GM12878 (cell line): ENCODE data around the gene FAM229B. TPM values are rescaled to one million over a fixed set of nuclear protein-coding genes. Genes with fewer than 3 reads are reported as not detected.
A peak's percentile ranks its signal among the peaks of the same experiment; 100 is the strongest.

ENCODE experiments used
- ATAC-seq: fragments of 200-7000 bp; cut with Tn5 transposase; 3 replicates; pipeline ENCODE4 v1.9.1; 2020; ENCODE audit warnings: mild to moderate bottlenecking, moderate library complexity
- BruUV-seq: library from RNA; stranded (reverse); fragments of 400-500 nt; replicated peaks from 2 replicates; lab custom pipeline; 2021; lab: Mats Ljungman, UMichigan
- CTCF ChIA-PET: fragments of 300-600 bp; sonication (Branson Sonifier 250); formaldehyde crosslinking; extraction: SDS; loops from one replicate; lab custom pipeline; 2021; ENCODE audit warnings: inconsistent platforms; lab: Yijun Ruan, JAX
- POLR2A ChIA-PET: fragments of 350-600 bp; formaldehyde crosslinking; extraction: SDS; loops from one replicate; lab custom pipeline; 2021; ENCODE audit warnings: inconsistent platforms; lab: Charles Lee
- RAD21 ChIA-PET: fragments of 300-600 bp; sonication (Branson Sonifier 250); formaldehyde crosslinking; loops from one replicate; lab custom pipeline; 2023; ENCODE audit warnings: antibody characterized with exemption; ENCODE audit not compliant: unreplicated experiment; lab: Charles Lee
- SMC1A ChIA-PET: fragments of 300-600 bp; sonication (Branson Sonifier 250); formaldehyde crosslinking; loops from one replicate; lab custom pipeline; 2023; ENCODE audit not compliant: unreplicated experiment, uncharacterized antibody; lab: Charles Lee
- DNase-seq: peaks from one replicate; pipeline ENCODE4 v3.0.0-alpha.2; 2011; ENCODE audit warnings: low read depth, low spot score
- FAIRE-seq: peaks from 3 replicates; lab custom pipeline; 2011; peaks lifted over from hg19 to GRCh38; lab: Jason Lieb, UNC
- H2AFZ ChIP-seq: 2 replicates; pipeline ENCODE4 v1.6.0; 2011; ENCODE audit warnings: low read depth, low read length, control low read depth; ENCODE audit not compliant: control insufficient read depth
- H3K27ac ChIP-seq: 2 replicates; pipeline ENCODE4 v1.5.1; 2011; ENCODE audit warnings: control low read depth; ENCODE audit not compliant: control insufficient read depth, insufficient read depth
- H3K27me3 ChIP-seq, 2 experiments: replicated peaks in 1 of 2; 2 replicates each; pipeline versions ENCODE4 v1.6.0 to v1.6.1; 2011; ENCODE audit warnings: low read length in 1 of 2; ENCODE audit not compliant: control insufficient read depth in 2 of 2, insufficient read depth in 2 of 2
- H3K36me3 ChIP-seq, 2 experiments: 2 replicates each; pipeline ENCODE4 v1.5.1; 2011; ENCODE audit warnings: low read length in 1 of 2; ENCODE audit not compliant: control insufficient read depth in 2 of 2, insufficient read depth in 2 of 2
- H3K4me1 ChIP-seq: 2 replicates; pipeline ENCODE4 v1.6.1; 2011; ENCODE audit warnings: mild to moderate bottlenecking, low read length, moderate library complexity, mixed read lengths; ENCODE audit not compliant: control insufficient read depth, insufficient read depth
- H3K4me2 ChIP-seq: 2 replicates; pipeline ENCODE4 v1.6.0; 2011; ENCODE audit warnings: control low read depth; ENCODE audit not compliant: control insufficient read depth, insufficient read depth
- H3K4me3 ChIP-seq: fragments of 200-600 bp; sonication (generic); 2 replicates; pipeline ENCODE4 v1.5.1; 2016
- H3K79me2 ChIP-seq: 2 replicates; pipeline ENCODE4 v1.6.0; 2011; ENCODE audit warnings: low read length; ENCODE audit not compliant: control insufficient read depth, insufficient read depth
- H3K9ac ChIP-seq: 2 replicates; pipeline ENCODE4 v1.8.0; 2011; ENCODE audit warnings: low read length, control low read depth, mixed read lengths; ENCODE audit not compliant: control insufficient read depth, insufficient read depth
- H3K9me3 ChIP-seq: replicated peaks from 3 replicates; pipeline ENCODE4 v1.5.1; 2011; ENCODE audit warnings: mild to moderate bottlenecking, low read length; ENCODE audit not compliant: control insufficient read depth, insufficient read depth
- H4K20me1 ChIP-seq: 2 replicates; pipeline ENCODE4 v1.6.0; 2011; ENCODE audit not compliant: control insufficient read depth, insufficient read depth
- EP300 ChIP-seq, 2 experiments: fragments of 150-350 bp in 1 of 2; IDR thresholded peaks; 2 replicates each; pipeline ENCODE4 v1.6.1; 2011 to 2012; ENCODE audit warnings: low read depth in 2 of 2, low read length in 2 of 2, borderline replicate concordance in 1 of 2, improper control_type of control experiment in 1 of 2, inconsistent platforms in 1 of 2; ENCODE audit not compliant: control insufficient read depth in 1 of 2
- FOXM1 ChIP-seq: IDR thresholded peaks from 2 replicates; pipeline ENCODE4 v1.6.1; 2012; ENCODE audit warnings: low read depth, mild to moderate bottlenecking, inconsistent platforms, low read length, moderate library complexity
- HCFC1 ChIP-seq: fragments of 150-350 bp; IDR thresholded peaks from 2 replicates; pipeline ENCODE4 v1.6.1; 2014; ENCODE audit warnings: low read length
- HDGF ChIP-seq: fragments of 450-650 bp; IDR thresholded peaks from 2 replicates; pipeline ENCODE4 v1.6.1; 2016; ENCODE audit warnings: antibody characterized with exemption
- KDM1A ChIP-seq: fragments of 200-600 bp; sonication (generic); IDR thresholded peaks from 2 replicates; pipeline ENCODE4 v1.6.1; 2016; ENCODE audit warnings: borderline replicate concordance
- KLF5 ChIP-seq: fragments of 450-650 bp; IDR thresholded peaks from 2 replicates; pipeline ENCODE4 v1.6.1; 2014; ENCODE audit warnings: mild to moderate bottlenecking; ENCODE audit not compliant: partially characterized antibody
- NFYB ChIP-seq: IDR thresholded peaks from 2 replicates; pipeline ENCODE4 v1.6.1; 2011; ENCODE audit warnings: low read depth, mild to moderate bottlenecking, low read length, improper control_type of control experiment, moderate library complexity; ENCODE audit not compliant: insufficient read depth
- NR2C2 ChIP-seq: IDR thresholded peaks from 2 replicates; pipeline ENCODE4 v1.6.1; 2011; ENCODE audit warnings: borderline replicate concordance, low read depth; ENCODE audit not compliant: control insufficient read depth, insufficient read length
- NR2F1 ChIP-seq: fragments of 450-650 bp; conservative IDR thresholded peaks from 2 replicates; pipeline ENCODE4 v1.6.1; 2017; ENCODE audit warnings: mild to moderate bottlenecking
- RCOR1 ChIP-seq: conservative IDR thresholded peaks from 2 replicates; pipeline ENCODE4 v1.6.1; 2012; ENCODE audit warnings: low read depth, low read length, improper control_type of control experiment
- SMAD1 ChIP-seq: fragments of 450-650 bp; IDR thresholded peaks from 2 replicates; pipeline ENCODE4 v1.6.1; 2018; ENCODE audit warnings: mild to moderate bottlenecking, low read depth; ENCODE audit not compliant: partially characterized antibody
- SREBF2 ChIP-seq: IDR thresholded peaks from 2 replicates; pipeline ENCODE4 v1.6.1; 2012; ENCODE audit warnings: mild to moderate bottlenecking, low read length
- WGBS: methylation state at CpG from one replicate; pipeline ENCODE4 v1.1.6; 2016; ENCODE audit warnings: low lambda C conversion rate; ENCODE audit not compliant: insufficient replicate concordance, insufficient coverage; ENCODE audit errors: missing lambda C conversion rate; 5-methylcytosine and 5-hydroxymethylcytosine counted together
- in situ Hi-C: fragments of 300-500 bp; cut with MboI; formaldehyde crosslinking; loops from 9 replicates; pipeline ENCODE4 v1.14.3; 2018; ENCODE audit warnings: mixed read lengths
- intact Hi-C: fragments of 100-400 bp; cut with micrococcal nuclease; formaldehyde crosslinking; loops from one replicate; pipeline ENCODE4 v1.14.2; 2022; ENCODE audit not compliant: unreplicated experiment
- polyA plus RNA-seq, 11 experiments: library from polyadenylated mRNA; depleted of rRNA in 4 of 11; unstranded in 6 of 11; stranded (reverse) in 5 of 11; fragments of >200 nt; fragmentation: Nextera tagmentation in 4 of 11; fragmentation: Illumina TruSeq in 1 of 11; extraction: Ambion mirVana in 4 of 11; extraction: Trizol in 1 of 11; gene quantifications; 1 replicate in 1 of 11; 2 replicates in 10 of 11; pipeline versions ENCODE4 v1.2.1 to v1.2.3, GENCODE V29; 2011 to 2016; ENCODE audit warnings: inconsistent platforms in 2 of 11, missing spikeins in 2 of 11, low read depth in 1 of 11
- total RNA-seq, 4 experiments: library from RNA; depleted of rRNA in 3 of 4; stranded (reverse); fragments of >200 nt in 3 of 4; fragmentation: Illumina TruSeq in 1 of 4; extraction: Trizol in 1 of 4; gene quantifications; 2 replicates each; pipeline versions ENCODE4 v1.2.1 to v1.2.3, GENCODE V29; 2013 to 2021
- TF ChIP-seq, protein P1 (sequence below): IDR thresholded peaks from 2 replicates; pipeline ENCODE4 v1.6.1; 2011; ENCODE audit warnings: low read depth, mild to moderate bottlenecking, low read length, moderate library complexity, borderline replicate concordance; ENCODE audit errors: extremely low read depth

The FAM229B gene
- total and polyA plus RNA-seq, 10 of the 15 experiments (the other 5 are each of a cell fraction or from before 2014, with no cell fraction given): 0.82 to 5.7 (median 3.1) TPM

DNA sequence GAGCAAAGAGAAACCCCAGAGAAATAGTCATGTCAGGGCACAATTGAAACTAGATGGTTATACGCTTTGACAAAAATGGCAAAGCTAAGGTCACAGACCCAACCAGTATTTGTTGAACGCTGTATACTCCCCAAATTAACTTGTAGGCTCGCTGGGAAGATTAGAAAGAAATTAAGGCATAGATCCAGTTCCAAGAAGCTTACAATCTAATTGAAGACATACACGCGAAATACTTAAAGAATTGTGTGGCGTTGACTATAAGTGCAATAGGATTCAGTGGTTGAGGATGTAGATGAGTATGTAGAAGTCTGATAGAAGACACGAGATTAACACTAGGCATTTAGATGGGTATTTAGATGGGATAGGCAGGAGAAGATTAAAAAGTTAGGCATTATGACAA, 525 bp downstream of the FAM229B start:
- H3K27me3 ChIP-seq: peaks cover 0 to 4% of the 10 kb centered on the region in 2 experiments; a peak in 1 of 4 replicates
- H3K4me3 ChIP-seq: peak overlapping the region; percentile 88
- no peaks in the 10 kb centered on the region for H4K20me1 ChIP-seq
- no peak overlapping the region for H3K27ac ChIP-seq
- H3K4me1 ChIP-seq: no peaks in the 10 kb centered on the region
- ChIA-PET SMC1A (interaction anchor here (0.9 to 3.0 kb wide), 8 partner anchors 9 to 829 kb away, joined by 3 to 12 read pairs (median 4); a partner anchor contains a TSS), RAD21 (interaction anchor here (1.3 to 2.5 kb wide), 3 partner anchors 73 to 223 kb away, joined by 4 to 16 read pairs (median 5); no protein-coding TSS in a partner anchor), POLR2A (interaction anchor here (0.9 kb wide), 1 partner anchor 59 kb away, joined by 3 read pairs; no protein-coding TSS in a partner anchor), CTCF (interaction anchor here (0.8 to 4.3 kb wide), 8 partner anchors 13 to 1078 kb away, joined by 3 to 33 read pairs (median 3); no protein-coding TSS in a partner anchor)
- ATAC-seq: no peak
- H3K4me2 ChIP-seq: peak overlapping the region; percentile 89
- H3K36me3 ChIP-seq: no peaks in the 10 kb centered on the region
- no peaks in the 10 kb centered on the region for H3K9me3 ChIP-seq
- H2AFZ ChIP-seq: peak overlapping the region; percentile 92
- DNase-seq: no peak
- no peaks in the 10 kb centered on the region for H3K79me2 ChIP-seq
- intact Hi-C loops (loop anchor here (1.0 kb wide), 1 partner anchor 75 kb away; no protein-coding TSS in a partner anchor), in situ Hi-C loops (no loop called here)
- WGBS: 1% methylated on average over 7 of the region's 7 CpGs
- no peak for TF ChIP-seq NR2C2
- TF ChIP-seq KLF5: peak; percentile 3
- H3K9ac ChIP-seq: peak overlapping the region; percentile 29; the same call in 1 of the 2 replicates
- TSS peak; percentile 71 for BruUV-seq
- no peak for FAIRE-seq

DNA sequence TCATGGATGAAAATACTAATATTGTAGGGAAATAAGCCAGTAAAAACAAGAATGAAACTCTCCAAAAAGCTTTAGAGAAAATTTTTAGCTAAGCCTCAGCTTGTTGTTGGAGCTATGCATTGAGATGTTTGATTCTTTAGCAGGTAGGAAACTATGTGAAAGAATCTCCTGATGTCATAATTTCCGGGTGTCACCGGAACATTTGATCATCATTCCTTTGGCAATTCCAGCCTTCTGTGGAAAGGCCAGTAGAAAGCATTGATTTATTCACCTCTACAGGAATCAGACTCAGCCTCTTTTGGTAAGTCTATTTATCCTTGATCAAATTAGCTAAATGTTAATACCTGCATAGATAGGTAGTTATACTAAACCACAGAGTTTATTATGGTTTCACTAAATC, 9.5 kb downstream of the FAM229B start:
- no peak overlapping the region for H3K27ac ChIP-seq
- no peak overlapping the region for H3K4me3 ChIP-seq
- no peak overlapping the region for H3K9ac ChIP-seq
- no peak overlapping the region for H3K4me2 ChIP-seq
- ChIA-PET CTCF (interaction anchor here (1.0 to 1.5 kb wide), 2 partner anchors 19 to 66 kb away, joined by 3 to 5 read pairs; no protein-coding TSS in a partner anchor), POLR2A (no interaction called here), SMC1A (interaction anchor here (3.2 kb wide), 1 partner anchor 10 kb away, joined by 12 read pairs; the partner anchor contains the start of genes FAM229B and TUBE1), RAD21 (no interaction called here)
- H3K36me3 ChIP-seq: no peaks in the 10 kb centered on the region
- no peaks in the 10 kb centered on the region for H3K27me3 ChIP-seq
- no peaks in the 10 kb centered on the region for H3K4me1 ChIP-seq
- TF ChIP-seq, protein P1, sequence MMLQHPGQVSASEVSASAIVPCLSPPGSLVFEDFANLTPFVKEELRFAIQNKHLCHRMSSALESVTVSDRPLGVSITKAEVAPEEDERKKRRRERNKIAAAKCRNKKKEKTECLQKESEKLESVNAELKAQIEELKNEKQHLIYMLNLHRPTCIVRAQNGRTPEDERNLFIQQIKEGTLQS: no peak
- no peak for TF ChIP-seq SMAD1
- no peak for TF ChIP-seq NFYB
- TF ChIP-seq HDGF: no peak
- no peak for TF ChIP-seq HCFC1
- no peak for TF ChIP-seq RCOR1
- TF ChIP-seq FOXM1: no peak
- no peak for TF ChIP-seq KDM1A
- no peak for TF ChIP-seq NR2F1
- TF ChIP-seq SREBF2: no peak
- no peak for TF ChIP-seq EP300 (IDR thresholded peaks at IDR 0.05; ENCODE audit: borderline replicate concordance in 1 of 2, control insufficient read depth in 1 of 2, low read depth in 2 of 2, low read length in 2 of 2)
- no peaks in the 10 kb centered on the region for H3K9me3 ChIP-seq
- DNase-seq (no peak), ATAC-seq (no peak), FAIRE-seq (no peak)
- 62% methylated on average over 2 of the region's 2 CpGs for WGBS
- no TSS peak for BruUV-seq
- in situ Hi-C loops (no loop called here), intact Hi-C loops (no loop called here)
- no peak overlapping the region for H2AFZ ChIP-seq
- no peaks in the 10 kb centered on the region for H3K79me2 ChIP-seq
- H4K20me1 ChIP-seq: no peaks in the 10 kb centered on the region
